ENCODE measurements around the gene BMP3. TPM values are rescaled to one million over a fixed set of nuclear protein-coding genes. Genes with fewer than 3 reads are reported as not detected.

Gene BMP3
- total RNA-seq, 1 donor from 2014 or later = 0.25 TPM

DNA sequence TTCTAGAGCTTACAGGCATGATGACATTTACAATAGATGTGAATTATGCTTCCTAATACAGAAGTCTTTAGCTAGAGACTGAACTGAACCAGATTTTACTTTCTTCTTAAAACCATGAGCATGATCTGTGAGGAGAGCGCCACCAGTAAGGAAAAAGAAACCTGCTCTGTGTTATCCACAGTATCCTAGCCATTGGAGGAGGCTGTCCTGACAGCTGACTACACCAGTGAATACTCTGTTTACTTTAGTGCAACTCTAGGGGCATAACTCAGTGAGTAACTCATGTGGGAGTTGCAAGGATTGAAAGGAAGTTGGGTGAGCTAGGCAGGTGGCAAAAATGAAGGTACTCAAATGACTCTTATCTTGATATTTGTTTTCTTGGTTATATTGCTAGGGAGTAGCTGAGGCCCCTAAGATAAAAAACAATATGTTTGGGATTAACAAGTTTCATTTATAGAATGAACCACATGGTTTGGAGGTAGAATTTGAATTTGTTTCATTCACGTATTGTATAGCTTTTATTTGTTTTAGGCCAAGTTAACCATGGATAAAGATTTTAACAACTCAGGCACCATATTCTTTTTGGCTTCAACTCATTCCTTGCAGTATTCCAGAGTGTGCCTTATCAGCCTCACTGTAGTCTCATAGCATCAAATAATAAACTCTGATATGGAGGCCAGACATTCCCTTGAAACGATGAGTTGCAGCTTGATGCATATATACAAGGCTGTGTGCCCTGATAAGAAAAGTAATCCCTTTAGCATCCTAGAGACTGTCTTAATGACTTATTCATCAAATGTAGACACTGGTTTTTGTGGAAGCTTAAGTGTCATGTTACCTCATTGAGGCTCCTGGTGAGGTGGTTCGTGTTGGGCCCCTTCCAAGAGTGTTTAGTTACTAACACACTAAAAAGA is 2.5 kb downstream of the BMP3 start:
- Histone ChIP-seq H3K9me3 (no peaks in the 10 kb centered on the region), H3K4me1 (peaks cover 15% of the 10 kb centered on the region), H3K36me3 (no peaks in the 10 kb centered on the region), H3K4me3 (no peak overlapping the region), H3K27ac (no peak overlapping the region), H3K27me3 (no peaks in the 10 kb centered on the region)
- DNase-seq (ENCODE audit: extremely low spot score in 2 of 2) = no peak
- TF ChIP-seq POLR2AphosphoS5 (IDR thresholded peaks at IDR 0.05; ENCODE audit: insufficient read depth in 1 of 2, low read depth in 1 of 2) = no peak
- no peak for TF ChIP-seq POLR2A (IDR thresholded peaks at IDR 0.05)
- TF ChIP-seq, protein P1, sequence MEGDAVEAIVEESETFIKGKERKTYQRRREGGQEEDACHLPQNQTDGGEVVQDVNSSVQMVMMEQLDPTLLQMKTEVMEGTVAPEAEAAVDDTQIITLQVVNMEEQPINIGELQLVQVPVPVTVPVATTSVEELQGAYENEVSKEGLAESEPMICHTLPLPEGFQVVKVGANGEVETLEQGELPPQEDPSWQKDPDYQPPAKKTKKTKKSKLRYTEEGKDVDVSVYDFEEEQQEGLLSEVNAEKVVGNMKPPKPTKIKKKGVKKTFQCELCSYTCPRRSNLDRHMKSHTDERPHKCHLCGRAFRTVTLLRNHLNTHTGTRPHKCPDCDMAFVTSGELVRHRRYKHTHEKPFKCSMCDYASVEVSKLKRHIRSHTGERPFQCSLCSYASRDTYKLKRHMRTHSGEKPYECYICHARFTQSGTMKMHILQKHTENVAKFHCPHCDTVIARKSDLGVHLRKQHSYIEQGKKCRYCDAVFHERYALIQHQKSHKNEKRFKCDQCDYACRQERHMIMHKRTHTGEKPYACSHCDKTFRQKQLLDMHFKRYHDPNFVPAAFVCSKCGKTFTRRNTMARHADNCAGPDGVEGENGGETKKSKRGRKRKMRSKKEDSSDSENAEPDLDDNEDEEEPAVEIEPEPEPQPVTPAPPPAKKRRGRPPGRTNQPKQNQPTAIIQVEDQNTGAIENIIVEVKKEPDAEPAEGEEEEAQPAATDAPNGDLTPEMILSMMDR (IDR thresholded peaks at IDR 0.05) = no peak
- intact Hi-C loops (cut with DNase I) = no loop called here

DNA sequence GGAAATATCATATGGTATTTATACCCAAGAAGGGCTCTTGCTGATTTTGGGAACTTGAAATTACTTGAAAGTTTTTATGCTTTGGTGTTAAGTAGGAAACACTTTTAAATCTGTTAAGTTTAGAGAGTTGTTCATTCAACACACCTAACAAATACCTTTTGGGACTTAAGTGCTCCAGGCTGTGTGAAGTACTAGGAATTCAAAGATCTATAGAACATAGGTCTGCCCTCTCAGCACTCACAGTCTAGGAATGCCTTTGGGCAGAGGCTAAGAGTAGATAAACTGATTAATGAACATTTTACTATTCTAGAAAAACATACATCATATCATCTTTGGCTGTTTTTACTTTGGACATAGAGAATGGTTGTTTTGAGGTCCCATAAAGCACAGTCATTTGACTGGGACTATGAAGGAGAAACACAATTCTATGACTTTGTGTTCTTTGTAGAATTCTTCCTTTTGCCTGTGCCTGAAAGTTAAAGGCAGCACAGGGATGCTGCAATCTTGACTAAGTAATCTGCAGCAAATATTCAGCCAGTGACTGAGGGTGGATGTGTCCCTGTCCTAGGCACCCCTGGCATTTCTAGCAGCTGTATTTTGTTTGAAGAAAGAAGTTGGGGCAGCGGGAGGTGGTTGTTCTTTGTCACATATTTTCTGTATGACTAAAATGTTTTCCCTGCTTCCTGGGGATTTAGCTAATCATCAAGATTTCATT is 8.3 kb downstream of the BMP3 start:
- Histone ChIP-seq H3K4me1 (no peaks in the 10 kb centered on the region), H3K4me3 (no peak overlapping the region), H3K27me3 (no peaks in the 10 kb centered on the region), H3K36me3 (no peaks in the 10 kb centered on the region), H3K9me3 (no peaks in the 10 kb centered on the region), H3K27ac (no peak overlapping the region)
- no peak for TF ChIP-seq POLR2AphosphoS5 (IDR thresholded peaks at IDR 0.05; ENCODE audit: insufficient read depth in 1 of 2, low read depth in 1 of 2)
- DNase-seq (ENCODE audit: extremely low spot score in 2 of 2) = no peak
- intact Hi-C loops (cut with DNase I) = no loop called here

DNA sequence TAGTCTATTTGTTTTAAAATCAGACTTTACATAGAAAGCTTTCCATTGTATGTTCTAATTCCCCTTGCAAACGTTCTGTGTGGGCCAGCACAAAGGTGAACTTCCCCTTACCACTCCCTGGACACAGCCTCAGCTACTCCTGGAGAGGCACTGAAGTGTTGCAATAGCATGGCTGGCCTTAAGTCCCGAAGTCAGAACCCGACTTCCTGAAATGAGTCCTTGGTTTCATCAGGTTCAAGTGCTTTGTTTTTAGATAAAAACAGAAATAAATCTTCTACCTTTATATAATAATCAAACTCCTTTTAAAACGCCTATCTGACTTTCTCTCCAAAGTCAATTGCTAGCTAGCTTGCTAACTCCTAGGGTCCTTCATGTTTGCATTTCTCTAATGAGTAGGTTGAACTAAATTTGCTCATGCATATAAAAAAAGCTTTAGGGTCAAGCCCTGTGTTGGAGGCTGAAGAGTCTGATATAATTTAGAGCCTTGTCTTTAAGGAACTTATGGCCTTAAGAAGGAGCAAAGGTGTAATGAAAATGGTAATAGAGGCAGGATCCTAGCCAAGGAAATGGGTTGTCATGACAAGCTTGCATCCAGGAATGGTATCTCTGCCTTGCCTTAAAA is 9.0 kb downstream of the BMP3 start:
- no peak for DNase-seq (ENCODE audit: extremely low spot score in 2 of 2)

DNA sequence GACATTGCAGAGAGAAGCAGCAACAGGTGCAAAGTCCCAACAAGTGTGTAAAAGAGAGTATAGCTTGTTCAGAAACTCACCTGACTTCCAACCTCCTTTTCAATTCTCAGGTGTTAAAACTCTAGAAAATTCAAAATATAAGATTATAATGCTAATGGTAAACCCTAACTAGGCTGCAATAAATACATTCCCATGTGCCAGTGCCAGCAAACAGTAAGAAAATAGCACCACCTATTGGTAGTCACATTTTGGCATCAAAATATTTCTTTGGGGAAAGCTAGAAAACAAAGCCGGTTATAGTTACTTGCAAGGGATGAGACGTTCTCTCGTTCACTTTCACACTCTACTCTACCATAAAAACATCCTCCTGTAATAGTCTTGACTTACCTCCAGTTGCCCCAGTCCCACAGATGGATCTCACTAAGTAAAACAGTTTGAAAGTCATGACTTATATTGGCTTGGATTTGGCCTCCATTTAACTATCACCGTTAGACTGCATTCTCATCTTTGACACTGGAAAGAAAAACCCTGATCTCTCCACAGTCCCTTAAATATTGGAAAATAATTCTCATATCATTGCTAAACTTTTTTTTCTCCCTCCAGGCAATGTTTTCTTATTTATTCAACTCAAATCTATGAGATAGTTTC is 9.6 kb downstream of the BMP3 start:
- intact Hi-C loops (cut with DNase I) = no loop called here
- no peak for DNase-seq (ENCODE audit: extremely low spot score in 2 of 2)
- no peak overlapping the region for H3K27ac ChIP-seq
- H3K36me3 ChIP-seq = no peaks in the 10 kb centered on the region
- H3K27me3 ChIP-seq = no peaks in the 10 kb centered on the region
- H3K4me3 ChIP-seq = no peak overlapping the region
- no peaks in the 10 kb centered on the region for H3K4me1 ChIP-seq
- H3K9me3 ChIP-seq = no peaks in the 10 kb centered on the region
- TF ChIP-seq POLR2AphosphoS5 (IDR thresholded peaks at IDR 0.05; ENCODE audit: insufficient read depth in 1 of 2, low read depth in 1 of 2) (no peak), POLR2A (IDR thresholded peaks at IDR 0.05) (no peak)
- TF ChIP-seq, protein P1 (IDR thresholded peaks at IDR 0.05) = no peak

More for the DNA sequence above, 9.0 kb downstream of the BMP3 start:
- intact Hi-C loops (cut with DNase I) = no loop called here
- Histone ChIP-seq H3K27ac (no peak overlapping the region), H3K27me3 (no peaks in the 10 kb centered on the region), H3K9me3 (no peaks in the 10 kb centered on the region), H3K4me1 (no peaks in the 10 kb centered on the region), H3K36me3 (no peaks in the 10 kb centered on the region), H3K4me3 (no peak overlapping the region)
- TF ChIP-seq POLR2A (IDR thresholded peaks at IDR 0.05) (no peak), POLR2AphosphoS5 (IDR thresholded peaks at IDR 0.05; ENCODE audit: insufficient read depth in 1 of 2, low read depth in 1 of 2) (no peak)
- TF ChIP-seq, protein P1 (IDR thresholded peaks at IDR 0.05) = no peak
